HUES6 (cell line): ENCODE measurements around the gene LEUTX.
A peak's percentile ranks its signal among the peaks of the same experiment; 100 is the strongest.

Experiments
- H3K27ac ChIP-seq: 2 replicates; pipeline ENCODE4 v1.7.0; 2013; ENCODE audit warnings: low read depth, mild to moderate bottlenecking, low read length, inconsistent platforms
- H3K27me3 ChIP-seq: 2 replicates; pipeline ENCODE4 v1.6.1; 2013; ENCODE audit warnings: low read length; ENCODE audit not compliant: control insufficient read depth, insufficient read depth
- H3K36me3 ChIP-seq: 2 replicates; pipeline ENCODE4 v1.6.1; 2013; ENCODE audit warnings: low read length; ENCODE audit not compliant: control insufficient read depth, insufficient read depth
- H3K4me1 ChIP-seq: 2 replicates; pipeline ENCODE4 v1.6.1; 2013; ENCODE audit warnings: low read length; ENCODE audit not compliant: control insufficient read depth, insufficient read depth
- H3K4me3 ChIP-seq: 2 replicates; pipeline ENCODE4 v1.5.1; 2013; ENCODE audit warnings: low read depth, low read length
- H3K9ac ChIP-seq: one replicate; pipeline ENCODE4 v1.6.1; 2013; ENCODE audit warnings: mild to moderate bottlenecking, low read length
- H3K9me3 ChIP-seq: 2 replicates; pipeline ENCODE4 v1.6.1; 2013; ENCODE audit warnings: low read depth, low read length; ENCODE audit not compliant: control insufficient read depth, insufficient read depth

LEUTX gene

GRCh38 chr19:39830847-39831246, 52.2 kb downstream of the LEUTX start:
- no peak overlapping the region for H3K4me3 ChIP-seq
- no peak overlapping the region for H3K9ac ChIP-seq
- peaks cover 44% of the 10 kb centered on the region for H3K36me3 ChIP-seq
- no peak overlapping the region for H3K27ac ChIP-seq
- H3K27me3 ChIP-seq, result no peaks in the 10 kb centered on the region
- peaks cover 3% of the 10 kb centered on the region for H3K4me1 ChIP-seq
- H3K9me3 ChIP-seq, result no peaks in the 10 kb centered on the region

GRCh38 chr19:39831679-39832078, 53.0 kb downstream of the LEUTX start:
- Histone ChIP-seq H3K4me1 (peaks cover 3% of the 10 kb centered on the region), H3K27ac (no peak overlapping the region), H3K9ac (no peak overlapping the region), H3K27me3 (no peaks in the 10 kb centered on the region), H3K36me3 (peaks cover 48% of the 10 kb centered on the region), H3K4me3 (no peak overlapping the region), H3K9me3 (no peaks in the 10 kb centered on the region)

- Histone ChIP-seq H3K27me3 (no peaks in the 10 kb centered on the region), H3K27ac (peak overlapping the region; percentile 71; the same call in 1 of the 2 replicates), H3K36me3 (peaks cover 51% of the 10 kb centered on the region), H3K9me3 (no peaks in the 10 kb centered on the region), H3K4me3 (peak overlapping the region; percentile 81), H3K9ac (peak overlapping the region; percentile 45), H3K4me1 (peaks cover 3% of the 10 kb centered on the region)
Observed at GRCh38 chr19:39832341-39833083, 53.9 kb downstream of the LEUTX start.

- Histone ChIP-seq H3K4me3 (peak overlapping the region; percentile 81), H3K27ac (peak overlapping the region; percentile 71), H3K4me1 (peaks cover 3% of the 10 kb centered on the region), H3K27me3 (no peaks in the 10 kb centered on the region), H3K9ac (peak overlapping the region; percentile 45), H3K9me3 (no peaks in the 10 kb centered on the region), H3K36me3 (peaks cover 52% of the 10 kb centered on the region)
Observed at GRCh38 chr19:39833160-39833463, 54.5 kb downstream of the LEUTX start.

GRCh38 chr19:39833464-39834286, 55.0 kb downstream of the LEUTX start, which contains the start of gene DYRK1B:
TSS of gene DYRK1B (minus strand) at chr19:39834162. CDS start at chr19:39831867, 2,295 bp downstream.
- peak within 1 kb of the TSS; percentile 80 for H3K9ac ChIP-seq
- no peaks in the 10 kb centered on the region for H3K27me3 ChIP-seq
- no peaks in the 10 kb centered on the region for H3K9me3 ChIP-seq
- peak within 1 kb of the TSS; percentile 81 for H3K4me3 ChIP-seq
- H3K4me1 ChIP-seq, result peaks cover 3% of the 10 kb centered on the region
- H3K27ac ChIP-seq, result peak within 1 kb of the TSS; percentile 71
- peaks cover 58% of the 10 kb centered on the region for H3K36me3 ChIP-seq

GRCh38 chr19:39834287-39834841, 55.7 kb downstream of the LEUTX start:
- no peaks in the 10 kb centered on the region for H3K9me3 ChIP-seq
- H3K27me3 ChIP-seq, result no peaks in the 10 kb centered on the region
- H3K4me1 ChIP-seq, result peaks cover 3% of the 10 kb centered on the region
- H3K9ac ChIP-seq, result no peak overlapping the region
- no peak overlapping the region for H3K27ac ChIP-seq
- H3K36me3 ChIP-seq, result peaks cover 65% of the 10 kb centered on the region
- 0 out of 2 replicates have a peak overlapping the region, but pooled peaks have one; percentile 1 for H3K4me3 ChIP-seq
